ENCODE measurements around the gene ING3. TPM values are rescaled to one million over a fixed set of nuclear protein-coding genes. Genes with fewer than 3 reads are reported as not detected.

ING3 gene
- total and polyA plus RNA-seq, 2 of the 13 experiments (the other 11 are each of a cell fraction or from before 2014, with no cell fraction given) = 6.9 to 12.8 TPM

DNA sequence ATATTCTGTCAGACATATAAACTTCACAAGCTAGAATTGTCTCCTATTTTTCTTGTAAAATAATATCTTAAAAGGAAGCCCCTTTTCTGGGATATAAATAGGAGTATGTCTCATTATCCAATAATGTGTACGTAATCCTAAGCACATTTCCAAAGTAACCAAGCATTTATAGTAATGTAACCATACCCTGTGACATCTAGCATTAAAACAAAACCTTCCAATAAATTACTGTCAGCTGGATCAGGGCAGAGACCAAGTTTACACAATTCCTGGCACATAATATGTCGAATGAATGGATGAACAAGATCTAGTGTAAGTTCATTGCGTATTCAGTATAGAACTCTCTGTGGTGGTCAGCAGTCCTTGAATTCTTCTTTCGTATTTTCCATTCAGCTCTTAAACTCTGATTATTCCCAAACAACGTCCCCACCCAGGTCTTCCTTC lies 52.2 kb downstream of the ING3 start (continued):
- TF ChIP-seq CBX2 (IDR thresholded peaks at IDR 0.05; ENCODE audit: low read depth, low read length) (no peak), CBX2 (CRISPR knock-in tag; IDR thresholded peaks at IDR 0.05; ENCODE audit: low read depth) (no peak), TBL1XR1 (IDR thresholded peaks at IDR 0.05; ENCODE audit: borderline replicate concordance, low read length, partially characterized antibody) (no peak), PHF21A (CRISPR knock-in tag; IDR thresholded peaks at IDR 0.05) (no peak), ZNF543 (CRISPR knock-in tag; IDR thresholded peaks at IDR 0.05) (no peak), ERF (CRISPR knock-in tag; IDR thresholded peaks at IDR 0.05) (no peak), HMGXB3 (CRISPR knock-in tag; IDR thresholded peaks at IDR 0.05; ENCODE audit: borderline replicate concordance) (no peak), ZNF264 (CRISPR knock-in tag; IDR thresholded peaks at IDR 0.05) (no peak), MIER3 (CRISPR knock-in tag; IDR thresholded peaks at IDR 0.05; ENCODE audit: borderline replicate concordance) (no peak)
- TF ChIP-seq, protein P1, sequence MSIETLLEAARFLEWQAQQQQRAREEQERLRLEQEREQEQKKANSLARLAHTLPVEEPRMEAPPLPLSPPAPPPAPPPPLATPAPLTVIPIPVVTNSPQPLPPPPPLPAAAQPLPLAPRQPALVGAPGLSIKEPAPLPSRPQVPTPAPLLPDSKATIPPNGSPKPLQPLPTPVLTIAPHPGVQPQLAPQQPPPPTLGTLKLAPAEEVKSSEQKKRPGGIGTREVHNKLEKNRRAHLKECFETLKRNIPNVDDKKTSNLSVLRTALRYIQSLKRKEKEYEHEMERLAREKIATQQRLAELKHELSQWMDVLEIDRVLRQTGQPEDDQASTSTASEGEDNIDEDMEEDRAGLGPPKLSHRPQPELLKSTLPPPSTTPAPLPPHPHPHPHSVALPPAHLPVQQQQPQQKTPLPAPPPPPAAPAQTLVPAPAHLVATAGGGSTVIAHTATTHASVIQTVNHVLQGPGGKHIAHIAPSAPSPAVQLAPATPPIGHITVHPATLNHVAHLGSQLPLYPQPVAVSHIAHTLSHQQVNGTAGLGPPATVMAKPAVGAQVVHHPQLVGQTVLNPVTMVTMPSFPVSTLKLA (IDR thresholded peaks at IDR 0.05) = no peak
